Thymus (tissue), 11 donors: Measurements from ENCODE around the gene CEP192. TPM values are rescaled to one million over a fixed set of nuclear protein-coding genes. Genes with fewer than 3 reads are reported as not detected.
"Not testable (repeated sequence)": the region's sequence is repeated elsewhere in the genome, so short reads cannot be mapped to it uniquely, and the experiment has no call there.

Source experiments
- DNase-seq, 9 donors: peaks; one replicate each; pipeline ENCODE4 v3.0.0-alpha.2; 2013; ENCODE audit warnings: low spot score in 9 of 9, low read depth in 6 of 9, missing footprints in 1 of 9
- H3K27ac ChIP-seq, 2 donors: one replicate each; pipeline ENCODE4 v1.5.1; 2013; ENCODE audit warnings: control low read depth in 1 of 2, low read depth in 1 of 2, low read length in 1 of 2, mild to moderate bottlenecking in 1 of 2, moderate library complexity in 1 of 2
- H3K27me3 ChIP-seq, 2 donors: one replicate each; pipeline ENCODE4 v1.5.1; 2013; ENCODE audit warnings: low read length in 1 of 2; ENCODE audit not compliant: control insufficient read depth in 2 of 2, insufficient read depth in 1 of 2
- H3K36me3 ChIP-seq, 2 donors: one replicate each; pipeline ENCODE4 v1.5.1; 2013; ENCODE audit warnings: low read length in 1 of 2, mild to moderate bottlenecking in 1 of 2, moderate library complexity in 1 of 2; ENCODE audit not compliant: control insufficient read depth in 2 of 2, insufficient read depth in 2 of 2
- H3K4me1 ChIP-seq, 2 donors: one replicate each; pipeline ENCODE4 v1.5.1; 2013; ENCODE audit warnings: low read length in 2 of 2; ENCODE audit not compliant: control insufficient read depth in 2 of 2, insufficient read depth in 2 of 2
- H3K4me3 ChIP-seq, 2 donors: one replicate each; pipeline ENCODE4 v1.5.1; 2013; ENCODE audit warnings: low read length in 2 of 2, control low read depth in 1 of 2, mild to moderate bottlenecking in 1 of 2
- H3K9me3 ChIP-seq, 2 donors: one replicate each; pipeline ENCODE4 v1.5.1; 2013; ENCODE audit warnings: low read length in 1 of 2, mild to moderate bottlenecking in 1 of 2; ENCODE audit not compliant: control insufficient read depth in 2 of 2, insufficient read depth in 1 of 2
- WGBS: extraction: QIAGEN DNeasy Blood & Tissue Kit; methylation state at CpG from one replicate; pipeline ENCODE4 v1.1.7; 2013; 5-methylcytosine and 5-hydroxymethylcytosine counted together
- polyA plus RNA-seq: library from polyadenylated mRNA; stranded (reverse); fragments of 200-250 nt; gene quantifications from one replicate; pipeline ENCODE4 v1.2.3, GENCODE V29; 2013
- total RNA-seq: library from RNA; stranded (reverse); fragments of 120-200 nt; gene quantifications from one replicate; pipeline ENCODE4 v1.2.4, GENCODE V29; 2013
- donor health status: healthy.

Gene CEP192
- total and polyA plus RNA-seq, 2 donors: 38.9 to 43.5 TPM

DNA sequence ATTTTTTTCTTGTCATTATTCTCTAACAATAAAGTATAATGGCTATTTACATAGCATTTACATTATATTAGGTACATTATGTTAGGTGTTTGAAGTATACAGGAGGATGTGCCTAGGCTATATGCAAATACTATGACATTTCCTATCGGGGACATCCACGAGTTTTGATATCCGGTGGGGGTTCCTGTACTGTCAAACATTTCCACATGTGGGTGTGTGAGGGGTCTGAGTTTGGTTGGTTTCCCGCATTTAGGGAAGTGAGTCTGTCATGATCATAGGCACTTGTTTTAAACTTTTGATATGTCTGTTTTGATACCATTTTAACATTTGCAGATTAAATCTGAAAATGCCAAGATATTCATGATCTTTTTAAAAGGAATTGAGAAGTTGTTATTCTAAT lies 76.0 kb downstream of the CEP192 start:
- 22% methylated on average over 4 of the region's 4 CpGs for WGBS
- H3K27ac ChIP-seq: no peak overlapping the region
- H3K4me1 ChIP-seq: no peaks in the 10 kb centered on the region
- H3K36me3 ChIP-seq: peaks cover 42 to 65% of the 10 kb centered on the region in 2 donors
- no peaks in the 10 kb centered on the region for H3K27me3 ChIP-seq
- no peaks in the 10 kb centered on the region for H3K9me3 ChIP-seq
- DNase-seq: no peak
- H3K4me3 ChIP-seq: no peak overlapping the region

GRCh38 chr18:13067966-13068365 lies 76.8 kb downstream of the CEP192 start:
- Histone ChIP-seq H3K27me3 (no peaks in the 10 kb centered on the region), H3K27ac (no peak overlapping the region), H3K36me3 (peaks cover 50 to 67% of the 10 kb centered on the region in 2 donors), H3K4me3 (no peak overlapping the region), H3K9me3 (no peaks in the 10 kb centered on the region), H3K4me1 (no peaks in the 10 kb centered on the region)
- no peak for DNase-seq
- whole genome bisulfite sequencing: 97% methylated on average over 7 of the region's 7 CpGs

- Histone ChIP-seq H3K4me3 (no peak overlapping the region), H3K27me3 (no peaks in the 10 kb centered on the region), H3K27ac (no peak overlapping the region), H3K9me3 (no peaks in the 10 kb centered on the region), H3K4me1 (no peaks in the 10 kb centered on the region), H3K36me3 (peaks cover 67 to 87% of the 10 kb centered on the region in 2 donors)
- WGBS: over 99% methylated on average over 5 of the region's 5 CpGs
- DNase-seq: no peak
These were observed 79.3 kb downstream of the CEP192 start for GRCh38 chr18:13070460-13070859.

GRCh38 chr18:13076886-13077285 lies 85.7 kb downstream of the CEP192 start:
- no peaks in the 10 kb centered on the region for H3K27me3 ChIP-seq
- H3K9me3 ChIP-seq: no peaks in the 10 kb centered on the region
- H3K36me3 ChIP-seq: peaks cover 36 to 48% of the 10 kb centered on the region in 2 donors
- WGBS: 97% methylated on average over 9 of the region's 9 CpGs
- no peaks in the 10 kb centered on the region for H3K4me1 ChIP-seq
- no peak for DNase-seq
- H3K4me3 ChIP-seq: no peak overlapping the region
- no peak overlapping the region for H3K27ac ChIP-seq

DNA sequence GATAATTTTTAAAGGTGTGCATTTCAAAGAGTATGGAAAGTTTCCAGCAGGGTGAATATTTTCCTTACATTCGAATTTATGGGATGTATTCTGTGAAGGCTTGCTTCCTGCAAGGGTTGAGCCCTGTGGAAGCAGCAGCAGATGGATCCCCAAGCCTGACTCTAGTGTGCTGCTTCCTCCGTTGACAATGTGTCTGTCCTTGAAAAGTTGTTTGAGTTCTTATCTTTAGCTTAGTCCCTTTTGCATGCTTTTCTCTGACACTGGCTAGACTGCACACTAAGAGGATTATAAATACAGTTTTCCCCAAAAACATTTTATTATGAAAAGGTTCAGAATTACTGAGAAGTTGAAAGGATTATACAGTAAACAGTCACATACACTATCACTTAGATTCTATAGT lies 86.3 kb downstream of the CEP192 start:
- Histone ChIP-seq H3K4me3 (no peak overlapping the region), H3K9me3 (no peaks in the 10 kb centered on the region), H3K27me3 (no peaks in the 10 kb centered on the region), H3K36me3 (peaks cover 31 to 42% of the 10 kb centered on the region in 2 donors), H3K4me1 (no peaks in the 10 kb centered on the region), H3K27ac (no peak overlapping the region)
- DNase-seq: no peak
- WGBS: 94% methylated on average over 2 of the region's 2 CpGs

GRCh38 chr18:13078065-13078464 lies 86.9 kb downstream of the CEP192 start:
- H3K4me3 ChIP-seq, H3K27ac ChIP-seq, H3K27me3 ChIP-seq, H3K4me1 ChIP-seq, DNase-seq, H3K9me3 ChIP-seq: not testable (repeated sequence)
- peaks cover 25 to 36% of the 10 kb centered on the region in 2 donors for H3K36me3 ChIP-seq

DNA sequence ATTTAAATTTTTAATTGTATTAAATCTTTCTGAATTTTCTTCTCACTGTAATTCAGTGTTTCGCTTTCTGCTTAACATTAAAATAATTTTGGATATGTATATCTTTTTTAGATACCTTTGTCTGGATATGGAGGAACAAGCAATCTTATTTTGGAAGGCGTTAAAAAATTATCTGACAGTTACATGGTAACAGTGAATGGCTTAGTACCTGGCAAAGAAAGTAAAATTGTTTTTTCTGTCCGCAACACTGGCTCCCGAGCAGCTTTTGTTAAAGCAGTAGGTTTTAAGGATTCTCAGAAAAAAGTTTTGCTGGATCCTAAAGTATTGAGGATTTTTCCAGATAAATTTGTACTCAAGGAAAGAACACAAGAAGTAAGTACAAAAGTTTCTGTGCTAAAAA lies 95.7 kb downstream of the CEP192 start:
- peaks cover 0 to 12% of the 10 kb centered on the region in 2 donors for H3K9me3 ChIP-seq
- H3K4me3 ChIP-seq: no peak overlapping the region
- no peak for DNase-seq
- no peaks in the 10 kb centered on the region for H3K27me3 ChIP-seq
- no peaks in the 10 kb centered on the region for H3K4me1 ChIP-seq
- peaks cover 26 to 51% of the 10 kb centered on the region in 2 donors for H3K36me3 ChIP-seq
- WGBS: 98% methylated on average over 4 of the region's 4 CpGs
- no peak overlapping the region for H3K27ac ChIP-seq

DNA sequence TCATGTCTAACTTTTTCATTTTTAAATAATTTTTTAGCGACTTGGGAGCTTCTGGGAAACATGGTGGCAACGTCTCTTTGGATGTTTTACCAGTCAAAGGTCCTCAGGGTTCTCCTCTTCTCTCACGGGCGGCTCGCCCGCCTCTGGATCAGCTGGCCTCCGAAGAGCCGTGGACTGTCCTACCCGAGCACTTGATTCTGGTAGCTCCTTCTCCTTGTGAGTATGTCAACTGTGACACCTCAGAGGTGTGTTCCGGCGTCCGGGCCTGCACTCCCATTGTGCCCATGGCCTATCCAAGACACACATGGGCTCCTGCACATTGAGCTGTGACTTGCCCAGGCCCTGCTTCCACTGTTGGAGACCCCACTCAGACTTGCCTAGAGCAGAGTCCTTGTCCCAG lies 104.3 kb downstream of the CEP192 start:
- Histone ChIP-seq H3K36me3 (peaks cover 56 to 71% of the 10 kb centered on the region in 2 donors), H3K4me1 (no peaks in the 10 kb centered on the region), H3K27ac (no peak overlapping the region), H3K27me3 (no peaks in the 10 kb centered on the region), H3K4me3 (no peak overlapping the region), H3K9me3 (peaks cover 0 to 1% of the 10 kb centered on the region in 2 donors)
- WGBS: 94% methylated on average over 12 of the region's 12 CpGs
- DNase-seq: no peak

GRCh38 chr18:13096232-13096631 lies 105.1 kb downstream of the CEP192 start:
- H3K36me3 ChIP-seq: peaks cover 55 to 71% of the 10 kb centered on the region in 2 donors
- 98% methylated on average over 9 of the region's 9 CpGs for WGBS
- DNase-seq: no peak

GRCh38 chr18:13096719-13097118 lies 105.6 kb downstream of the CEP192 start:
- Histone ChIP-seq H3K9me3 (peaks cover 0 to 1% of the 10 kb centered on the region in 2 donors), H3K36me3 (peaks cover 59 to 74% of the 10 kb centered on the region in 2 donors), H3K27ac (no peak overlapping the region), H3K4me3 (no peak overlapping the region), H3K4me1 (no peaks in the 10 kb centered on the region), H3K27me3 (no peaks in the 10 kb centered on the region)
- no peak for DNase-seq
- WGBS: 99% methylated on average over 3 of the region's 3 CpGs

More at GRCh38 chr18:13096232-13096631, 105.1 kb downstream of the CEP192 start:
- peaks cover 0 to 1% of the 10 kb centered on the region in 2 donors for H3K9me3 ChIP-seq
- no peak overlapping the region for H3K4me3 ChIP-seq
- no peak overlapping the region for H3K27ac ChIP-seq
- H3K4me1 ChIP-seq: no peaks in the 10 kb centered on the region
- H3K27me3 ChIP-seq: no peaks in the 10 kb centered on the region
